HCT116 (cell line): Measurements from ENCODE around the gene DHCR7. TPM values are rescaled to one million over a fixed set of nuclear protein-coding genes. Genes with fewer than 3 reads are reported as not detected.

Experiments used
- ATAC-seq: fragments of 200-7000 bp; cut with Tn5 transposase; 2 replicates; pipeline ENCODE4 v1.9.1; 2020; ENCODE audit warnings: mild to moderate bottlenecking, moderate library complexity
- BruUV-seq: library from RNA; stranded (reverse); fragments of 400-500 nt; replicated peaks from 2 replicates; lab custom pipeline; 2021; lab: Mats Ljungman, UMichigan
- CTCF ChIA-PET: fragments of 300-600 bp; sonication (Branson Sonifier 250); formaldehyde crosslinking; loops from one replicate; lab custom pipeline; 2021; ENCODE audit warnings: antibody characterized with exemption; lab: Charles Lee
- POLR2A ChIA-PET: fragments of 300-600, 350-600 bp; sonication (Branson Sonifier 250); formaldehyde crosslinking; loops from one replicate; lab custom pipeline; 2021; ENCODE audit warnings: antibody characterized with exemption; lab: Charles Lee
- RAD21 ChIA-PET, 2 experiments: fragments of 300-600 bp; sonication (Branson Sonifier 250); formaldehyde crosslinking; loops; one replicate each; lab custom pipeline; 2023; ENCODE audit warnings: low total read pairs in 2 of 2; ENCODE audit not compliant: uncharacterized antibody in 2 of 2, unreplicated experiment in 2 of 2, low non-redundant PET in 1 of 2; lab: Charles Lee
- DNase-seq: peaks from one replicate; pipeline ENCODE4 v3.0.0-alpha.2; 2010; ENCODE audit warnings: low read depth, low spot score
- H2AFZ ChIP-seq: fragments of 200-600 bp; shearing (Covaris generic), sonication (generic); 2 replicates; pipeline ENCODE4 v1.6.1; 2017; ENCODE audit warnings: low read depth, mixed run types, mixed read lengths, antibody characterized with exemption, low read length; ENCODE audit not compliant: poor library complexity, severe bottlenecking
- H3K27ac ChIP-seq: 2 replicates; pipeline ENCODE4 v1.5.1; 2012; ENCODE audit warnings: low read depth, low read length
- H3K27me3 ChIP-seq: fragments of 200-600 bp; sonication (generic); 2 replicates; pipeline ENCODE4 v1.6.1; 2016; ENCODE audit warnings: mixed run types, low read length, mixed read lengths; ENCODE audit not compliant: insufficient read depth
- H3K36me3 ChIP-seq, 2 experiments: fragments of 200-500 bp in 1 of 2; fragments of 200-600 bp in 1 of 2; sonication (Bioruptor generic) in 1 of 2; sonication (generic) in 1 of 2; 2 replicates each; pipeline versions ENCODE4 v1.5.1 to v1.6.1; 2014 to 2016; ENCODE audit warnings: low read length in 2 of 2, inconsistent platforms in 1 of 2, mixed read lengths in 1 of 2, mixed run types in 1 of 2; ENCODE audit not compliant: insufficient read depth in 2 of 2, control insufficient read depth in 1 of 2
- H3K4me1 ChIP-seq, 2 experiments: fragments of 200-600 bp in 1 of 2; sonication (generic) in 1 of 2; 2 replicates each; pipeline versions ENCODE4 v1.5.1 to v1.6.1; 2012 to 2017; ENCODE audit warnings: low read length in 2 of 2, inconsistent platforms in 1 of 2, mild to moderate bottlenecking in 1 of 2, mixed read lengths in 1 of 2, mixed run types in 1 of 2, moderate library complexity in 1 of 2; ENCODE audit not compliant: insufficient read depth in 2 of 2, control insufficient read depth in 1 of 2
- H3K4me2 ChIP-seq: fragments of 200-600 bp; sonication (generic); 2 replicates; pipeline ENCODE4 v1.6.1; 2017; ENCODE audit warnings: mixed run types, low read length, mixed read lengths
- H3K4me3 ChIP-seq, 2 experiments: fragments of 200-600 bp in 1 of 2; sonication (generic) in 1 of 2; replicated peaks in 1 of 2; 2 replicates each; pipeline ENCODE4 v1.5.1; 2011 to 2016; ENCODE audit warnings: low read length in 2 of 2, control low read depth in 1 of 2, low read depth in 1 of 2, mild to moderate bottlenecking in 1 of 2, mixed read lengths in 1 of 2, mixed run types in 1 of 2
- H3K79me2 ChIP-seq: fragments of 200-600 bp; sonication (generic); 2 replicates; pipeline ENCODE4 v1.6.1; 2017; ENCODE audit warnings: mild to moderate bottlenecking, mixed run types, low read length, moderate library complexity, mixed read lengths; ENCODE audit not compliant: insufficient read depth
- H3K9ac ChIP-seq: fragments of 200-600 bp; sonication (generic); 2 replicates; pipeline ENCODE4 v1.6.1; 2016; ENCODE audit warnings: low read length, mixed read lengths
- H3K9me2 ChIP-seq: fragments of 200-600 bp; sonication (generic), shearing (Covaris generic); 2 replicates; pipeline ENCODE4 v1.6.1; 2017; ENCODE audit warnings: mixed run types, mild to moderate bottlenecking, moderate library complexity; ENCODE audit not compliant: insufficient read depth
- H3K9me3 ChIP-seq, 2 experiments: fragments of 200-500 bp in 1 of 2; fragments of 200-600 bp in 1 of 2; sonication (Bioruptor generic) in 1 of 2; sonication (generic) in 1 of 2; 2 replicates each; pipeline ENCODE4 v1.6.1; 2014 to 2017; ENCODE audit warnings: low read length in 2 of 2, mixed read lengths in 2 of 2, inconsistent platforms in 1 of 2, low read depth in 1 of 2, mild to moderate bottlenecking in 1 of 2, mixed run types in 1 of 2, moderate library complexity in 1 of 2; ENCODE audit not compliant: control insufficient read depth in 1 of 2, insufficient read depth in 1 of 2
- H4K20me1 ChIP-seq: fragments of 200-600 bp; sonication (generic), shearing (Covaris generic); 2 replicates; pipeline ENCODE4 v1.6.1; 2017; ENCODE audit warnings: mixed run types, mild to moderate bottlenecking, moderate library complexity; ENCODE audit not compliant: insufficient read depth
- EGR1 ChIP-seq: IDR thresholded peaks from 2 replicates; pipeline ENCODE4 v1.6.1; 2012; ENCODE audit warnings: low read depth
- ELF1 ChIP-seq: IDR thresholded peaks from 2 replicates; pipeline ENCODE4 v1.6.1; 2012; ENCODE audit warnings: low read depth, borderline replicate concordance
- EZH2phosphoT487 ChIP-seq: fragments of 200-600 bp; IDR thresholded peaks from 2 replicates; pipeline ENCODE4 v1.6.1; 2018; ENCODE audit warnings: antibody characterized with exemption, borderline replicate concordance
- RAD21 ChIP-seq: IDR thresholded peaks from 2 replicates; pipeline ENCODE4 v1.6.1; 2012; ENCODE audit warnings: low read depth, mild to moderate bottlenecking
- SP1 ChIP-seq: IDR thresholded peaks from 2 replicates; pipeline ENCODE4 v1.6.1; 2012; ENCODE audit warnings: low read depth
- TCF7L2 ChIP-seq: IDR thresholded peaks from 2 replicates; pipeline ENCODE4 v1.7.0; 2011; ENCODE audit warnings: borderline replicate concordance, inconsistent platforms; ENCODE audit not compliant: insufficient read depth, insufficient read length; ENCODE audit errors: extremely low read depth
- ZFX ChIP-seq: fragments of 450-650 bp; IDR thresholded peaks from 2 replicates; pipeline ENCODE4 v1.6.1; 2017
- intact Hi-C: fragments of 100-400 bp; cut with micrococcal nuclease; formaldehyde crosslinking; loops from 2 replicates; pipeline ENCODE4 v1.10.0; 2022
- total RNA-seq: library from RNA; stranded (reverse); gene quantifications from one replicate; pipeline ENCODE4 v1.2.1, GENCODE V29; 2021; ENCODE audit not compliant: unreplicated experiment
- TF ChIP-seq, protein P1 (sequence below): IDR thresholded peaks from 2 replicates; pipeline ENCODE4 v1.6.1; 2012
- TF ChIP-seq, protein P2 (sequence below): IDR thresholded peaks from 2 replicates; pipeline ENCODE4 v1.6.1; 2012; ENCODE audit warnings: low read depth

Gene DHCR7
- total RNA-seq, 1 experiment from 2014 or later: 115 TPM

DNA sequence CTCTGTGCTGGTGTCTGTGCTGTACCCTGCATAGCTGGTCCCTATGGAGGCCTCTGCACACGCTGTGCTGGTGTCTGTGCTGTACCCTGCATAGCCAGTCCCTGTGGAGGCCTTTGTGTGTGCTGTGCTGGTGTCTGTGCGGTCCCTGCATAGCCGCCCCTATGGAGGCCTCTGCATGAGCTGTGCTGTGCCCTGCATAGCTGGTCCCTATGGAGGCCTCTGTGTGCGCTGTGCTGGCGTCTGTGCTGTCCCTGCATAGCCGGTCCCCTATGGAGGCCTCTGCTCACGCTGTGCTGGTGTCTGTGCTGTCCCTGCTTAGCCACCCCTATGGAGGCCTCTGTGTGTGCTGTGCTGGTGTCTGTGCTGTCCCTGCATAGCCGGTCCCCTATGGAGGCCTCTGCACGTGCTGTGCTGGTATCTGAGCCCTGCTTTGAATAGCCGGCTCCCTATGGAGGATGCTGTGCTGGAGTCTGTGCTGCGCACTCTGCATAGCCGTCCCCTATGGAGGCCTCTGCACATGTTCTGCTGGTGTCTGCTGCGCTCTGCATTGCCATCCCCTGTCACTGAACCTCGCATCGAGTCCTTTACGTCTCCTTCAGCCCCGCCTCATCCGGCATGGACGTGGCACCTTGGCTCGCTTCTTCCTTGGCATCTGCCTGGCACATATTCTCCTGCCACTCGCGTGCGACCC is 11.0 kb upstream of the DHCR7 start:
- no peaks in the 10 kb centered on the region for H4K20me1 ChIP-seq
- BruUV-seq: no TSS peak
- POLR2A ChIA-PET: interaction anchor here (1.1 kb wide), 1 partner anchor 11 kb away, joined by 5 read pairs; the partner anchor contains the start of gene DHCR7
- H3K9me2 ChIP-seq: no peaks in the 10 kb centered on the region
- intact Hi-C loops: no loop called here
- no peaks in the 10 kb centered on the region for H3K9me3 ChIP-seq
- peaks cover 0 to under 1% of the 10 kb centered on the region in 2 experiments; a peak in 1 of 4 replicates for H3K4me1 ChIP-seq
- no peak overlapping the region for H3K27ac ChIP-seq
- H3K36me3 ChIP-seq: peaks cover 30 to 39% of the 10 kb centered on the region in 2 experiments; a peak in 3 of 4 replicates
- H3K27me3 ChIP-seq: no peaks in the 10 kb centered on the region
- H3K79me2 ChIP-seq: peaks cover 5% of the 10 kb centered on the region; the same call in 1 of the 2 replicates
- DNase-seq (no peak), ATAC-seq (no peak)
- no peak overlapping the region for H3K4me3 ChIP-seq
- CTCF ChIA-PET: no interaction called here
- no peak overlapping the region for H3K9ac ChIP-seq
- no peak overlapping the region for H2AFZ ChIP-seq
- H3K4me2 ChIP-seq: no peak overlapping the region
- TF ChIP-seq, protein P1, sequence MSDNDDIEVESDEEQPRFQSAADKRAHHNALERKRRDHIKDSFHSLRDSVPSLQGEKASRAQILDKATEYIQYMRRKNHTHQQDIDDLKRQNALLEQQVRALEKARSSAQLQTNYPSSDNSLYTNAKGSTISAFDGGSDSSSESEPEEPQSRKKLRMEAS: no peak
- RAD21 ChIA-PET: no interaction called here

DNA sequence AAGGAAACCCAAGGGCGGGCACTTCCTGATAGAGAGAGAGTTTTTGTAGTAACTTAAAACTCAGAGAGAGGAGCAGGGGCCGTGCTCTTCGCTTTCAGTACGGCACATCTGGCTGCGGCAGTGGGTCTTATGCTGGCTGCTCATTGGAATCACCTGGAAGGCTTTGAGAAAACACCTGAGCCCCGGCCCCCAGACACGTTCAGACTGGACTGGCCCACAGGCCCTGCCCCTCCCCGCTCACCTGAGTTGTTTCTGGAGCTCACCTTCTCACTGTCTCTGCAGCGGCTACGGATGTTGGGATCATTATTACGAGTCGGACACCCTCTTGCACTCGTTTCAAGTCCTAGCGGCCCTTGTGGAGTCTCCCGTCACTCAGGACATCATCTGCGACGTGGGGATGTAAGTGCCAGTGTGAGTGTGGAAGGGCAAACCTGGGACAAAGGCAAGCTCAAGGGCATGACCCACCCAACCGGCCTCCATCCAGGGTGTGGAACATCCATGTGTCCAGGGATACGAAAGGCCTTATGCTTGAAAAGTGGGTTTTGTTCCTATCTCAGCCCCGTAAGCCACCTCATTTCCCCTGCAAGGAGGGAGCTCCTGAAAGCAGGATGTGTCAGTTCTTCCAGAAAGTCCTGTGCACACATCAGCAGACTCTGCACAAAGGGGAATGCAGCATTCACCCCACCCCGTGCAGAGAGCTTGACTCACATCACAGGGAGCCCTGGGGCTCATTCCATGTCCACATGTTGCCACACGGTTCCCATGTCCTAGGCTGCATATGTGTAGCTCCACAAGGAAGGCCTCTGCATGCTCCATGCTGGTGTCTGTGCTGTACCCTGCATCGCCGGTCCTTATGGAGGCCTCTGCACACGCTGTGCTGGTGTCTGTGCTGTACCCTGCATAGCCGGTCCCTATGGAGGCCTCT is 10.2 kb upstream of the DHCR7 start:
- RAD21 ChIA-PET: no interaction called here
- CTCF ChIA-PET: no interaction called here
- no peak for ATAC-seq

More for the DNA sequence above, 10.2 kb upstream of the DHCR7 start:
- no peak overlapping the region for H3K9ac ChIP-seq
- H3K4me3 ChIP-seq: no peak overlapping the region
- H3K27ac ChIP-seq: no peak overlapping the region
- H3K9me3 ChIP-seq: no peaks in the 10 kb centered on the region
- H3K27me3 ChIP-seq: no peaks in the 10 kb centered on the region
- DNase-seq: no peak
- H3K4me2 ChIP-seq: no peak overlapping the region
- H3K36me3 ChIP-seq: peaks cover 30 to 39% of the 10 kb centered on the region in 2 experiments; a peak in 3 of 4 replicates
- peaks cover 1% of the 10 kb centered on the region; the same call in 1 of the 2 replicates for H4K20me1 ChIP-seq
- intact Hi-C loops: no loop called here
- H3K4me1 ChIP-seq: peaks cover 3 to 6% of the 10 kb centered on the region in 2 experiments; a peak in 2 of 4 replicates
- H3K9me2 ChIP-seq: no peaks in the 10 kb centered on the region
- H2AFZ ChIP-seq: no peak overlapping the region
- POLR2A ChIA-PET: interaction anchor here (1.1 kb wide), 1 partner anchor 10 kb away, joined by 5 read pairs; the partner anchor contains the start of gene DHCR7
- TF ChIP-seq, protein P1: no peak
- TF ChIP-seq SP1: no peak
- TF ChIP-seq, protein P2, sequence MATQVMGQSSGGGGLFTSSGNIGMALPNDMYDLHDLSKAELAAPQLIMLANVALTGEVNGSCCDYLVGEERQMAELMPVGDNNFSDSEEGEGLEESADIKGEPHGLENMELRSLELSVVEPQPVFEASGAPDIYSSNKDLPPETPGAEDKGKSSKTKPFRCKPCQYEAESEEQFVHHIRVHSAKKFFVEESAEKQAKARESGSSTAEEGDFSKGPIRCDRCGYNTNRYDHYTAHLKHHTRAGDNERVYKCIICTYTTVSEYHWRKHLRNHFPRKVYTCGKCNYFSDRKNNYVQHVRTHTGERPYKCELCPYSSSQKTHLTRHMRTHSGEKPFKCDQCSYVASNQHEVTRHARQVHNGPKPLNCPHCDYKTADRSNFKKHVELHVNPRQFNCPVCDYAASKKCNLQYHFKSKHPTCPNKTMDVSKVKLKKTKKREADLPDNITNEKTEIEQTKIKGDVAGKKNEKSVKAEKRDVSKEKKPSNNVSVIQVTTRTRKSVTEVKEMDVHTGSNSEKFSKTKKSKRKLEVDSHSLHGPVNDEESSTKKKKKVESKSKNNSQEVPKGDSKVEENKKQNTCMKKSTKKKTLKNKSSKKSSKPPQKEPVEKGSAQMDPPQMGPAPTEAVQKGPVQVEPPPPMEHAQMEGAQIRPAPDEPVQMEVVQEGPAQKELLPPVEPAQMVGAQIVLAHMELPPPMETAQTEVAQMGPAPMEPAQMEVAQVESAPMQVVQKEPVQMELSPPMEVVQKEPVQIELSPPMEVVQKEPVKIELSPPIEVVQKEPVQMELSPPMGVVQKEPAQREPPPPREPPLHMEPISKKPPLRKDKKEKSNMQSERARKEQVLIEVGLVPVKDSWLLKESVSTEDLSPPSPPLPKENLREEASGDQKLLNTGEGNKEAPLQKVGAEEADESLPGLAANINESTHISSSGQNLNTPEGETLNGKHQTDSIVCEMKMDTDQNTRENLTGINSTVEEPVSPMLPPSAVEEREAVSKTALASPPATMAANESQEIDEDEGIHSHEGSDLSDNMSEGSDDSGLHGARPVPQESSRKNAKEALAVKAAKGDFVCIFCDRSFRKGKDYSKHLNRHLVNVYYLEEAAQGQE: no peak
- no peak for TF ChIP-seq ELF1
- no peak for TF ChIP-seq TCF7L2
- TF ChIP-seq RAD21: no peak
- TF ChIP-seq EGR1: no peak
- no peak for TF ChIP-seq EZH2phosphoT487
- TF ChIP-seq ZFX: no peak
- BruUV-seq: no TSS peak
- peaks cover 14% of the 10 kb centered on the region for H3K79me2 ChIP-seq
